ENCODE results near the gene PWWP2A.

Gene PWWP2A

GRCh38 chr5:160049099-160049498 lies 70.2 kb downstream of the PWWP2A start:
- Histone ChIP-seq H3K36me3 (ENCODE audit: control insufficient read depth, insufficient read depth, low read length) (no peaks in the 10 kb centered on the region), H3K9ac (no peak overlapping the region), H3K9me3 (ENCODE audit: control insufficient read depth, low read length) (no peaks in the 10 kb centered on the region), H3K4me1 (no peaks in the 10 kb centered on the region), H2AFZ (no peak overlapping the region), H3K27ac (no peak overlapping the region), H3K79me2 (no peaks in the 10 kb centered on the region), H3K4me2 (ENCODE audit: low read length) (no peak overlapping the region), H3K4me3 (ENCODE audit: low read depth, low read length) (no peak overlapping the region), H3K27me3 (ENCODE audit: control insufficient read depth, insufficient read depth, low read length) (no peaks in the 10 kb centered on the region)
- TF ChIP-seq, protein P1, sequence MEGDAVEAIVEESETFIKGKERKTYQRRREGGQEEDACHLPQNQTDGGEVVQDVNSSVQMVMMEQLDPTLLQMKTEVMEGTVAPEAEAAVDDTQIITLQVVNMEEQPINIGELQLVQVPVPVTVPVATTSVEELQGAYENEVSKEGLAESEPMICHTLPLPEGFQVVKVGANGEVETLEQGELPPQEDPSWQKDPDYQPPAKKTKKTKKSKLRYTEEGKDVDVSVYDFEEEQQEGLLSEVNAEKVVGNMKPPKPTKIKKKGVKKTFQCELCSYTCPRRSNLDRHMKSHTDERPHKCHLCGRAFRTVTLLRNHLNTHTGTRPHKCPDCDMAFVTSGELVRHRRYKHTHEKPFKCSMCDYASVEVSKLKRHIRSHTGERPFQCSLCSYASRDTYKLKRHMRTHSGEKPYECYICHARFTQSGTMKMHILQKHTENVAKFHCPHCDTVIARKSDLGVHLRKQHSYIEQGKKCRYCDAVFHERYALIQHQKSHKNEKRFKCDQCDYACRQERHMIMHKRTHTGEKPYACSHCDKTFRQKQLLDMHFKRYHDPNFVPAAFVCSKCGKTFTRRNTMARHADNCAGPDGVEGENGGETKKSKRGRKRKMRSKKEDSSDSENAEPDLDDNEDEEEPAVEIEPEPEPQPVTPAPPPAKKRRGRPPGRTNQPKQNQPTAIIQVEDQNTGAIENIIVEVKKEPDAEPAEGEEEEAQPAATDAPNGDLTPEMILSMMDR (IDR thresholded peaks at IDR 0.05) = no peak

DNA sequence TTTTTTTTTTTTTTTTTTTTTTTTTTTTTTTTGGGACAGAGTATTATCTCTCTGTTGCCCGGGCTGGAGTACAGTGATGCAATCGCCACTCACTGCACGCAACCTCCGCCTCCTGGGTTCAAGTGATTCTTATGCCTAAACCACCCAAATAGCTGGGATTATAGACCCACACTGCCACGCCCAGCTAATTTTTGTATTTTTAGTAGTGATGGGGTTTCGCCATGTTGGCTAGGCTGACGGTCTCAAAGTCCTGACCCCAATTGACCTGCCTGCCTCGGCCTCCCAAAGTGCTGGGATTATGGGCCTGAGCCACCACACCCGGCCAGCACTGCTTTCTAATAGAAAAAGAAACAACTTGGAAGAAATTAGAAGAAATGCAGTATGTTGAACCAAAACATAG lies 71.1 kb downstream of the PWWP2A start:
- Histone ChIP-seq H3K27ac (no peak overlapping the region), H3K9me3 (ENCODE audit: control insufficient read depth, low read length) (no peaks in the 10 kb centered on the region), H3K79me2 (no peaks in the 10 kb centered on the region), H3K4me3 (ENCODE audit: low read depth, low read length) (no peak overlapping the region), H2AFZ (no peak overlapping the region), H3K4me2 (ENCODE audit: low read length) (no peak overlapping the region), H3K27me3 (ENCODE audit: control insufficient read depth, insufficient read depth, low read length) (no peaks in the 10 kb centered on the region), H3K36me3 (ENCODE audit: control insufficient read depth, insufficient read depth, low read length) (no peaks in the 10 kb centered on the region), H3K4me1 (no peaks in the 10 kb centered on the region), H3K9ac (no peak overlapping the region)
- TF ChIP-seq, protein P1 (IDR thresholded peaks at IDR 0.05) = no peak

- Histone ChIP-seq H3K36me3 (ENCODE audit: control insufficient read depth, insufficient read depth, low read length) (no peaks in the 10 kb centered on the region), H3K9me3 (ENCODE audit: control insufficient read depth, low read length) (no peaks in the 10 kb centered on the region), H3K27ac (no peak overlapping the region), H3K9ac (no peak overlapping the region), H3K79me2 (no peaks in the 10 kb centered on the region), H3K4me1 (no peaks in the 10 kb centered on the region), H3K4me2 (ENCODE audit: low read length) (no peak overlapping the region), H3K27me3 (ENCODE audit: control insufficient read depth, insufficient read depth, low read length) (no peaks in the 10 kb centered on the region), H2AFZ (no peak overlapping the region), H3K4me3 (ENCODE audit: low read depth, low read length) (no peak overlapping the region)
- TF ChIP-seq, protein P1 (IDR thresholded peaks at IDR 0.05) = no peak
These were observed 71.8 kb downstream of the PWWP2A start for GRCh38 chr5:160047423-160047822.

- TF ChIP-seq, protein P1 (IDR thresholded peaks at IDR 0.05) = no peak
- Histone ChIP-seq H3K4me3 (ENCODE audit: low read depth, low read length) (no peak overlapping the region), H3K27me3 (ENCODE audit: control insufficient read depth, insufficient read depth, low read length) (no peaks in the 10 kb centered on the region), H2AFZ (no peak overlapping the region), H3K36me3 (ENCODE audit: control insufficient read depth, insufficient read depth, low read length) (no peaks in the 10 kb centered on the region), H3K9ac (no peak overlapping the region), H3K27ac (no peak overlapping the region), H3K9me3 (ENCODE audit: control insufficient read depth, low read length) (no peaks in the 10 kb centered on the region), H3K4me2 (ENCODE audit: low read length) (no peak overlapping the region), H3K4me1 (no peaks in the 10 kb centered on the region), H3K79me2 (no peaks in the 10 kb centered on the region)
These were observed 74.3 kb downstream of the PWWP2A start for GRCh38 chr5:160044967-160045366.

- Histone ChIP-seq H3K4me3 (ENCODE audit: low read depth, low read length) (no peak overlapping the region), H3K27ac (no peak overlapping the region), H3K27me3 (ENCODE audit: control insufficient read depth, insufficient read depth, low read length) (no peaks in the 10 kb centered on the region), H2AFZ (no peak overlapping the region), H3K9me3 (ENCODE audit: control insufficient read depth, low read length) (no peaks in the 10 kb centered on the region), H3K36me3 (ENCODE audit: control insufficient read depth, insufficient read depth, low read length) (no peaks in the 10 kb centered on the region), H3K4me1 (no peaks in the 10 kb centered on the region), H3K79me2 (no peaks in the 10 kb centered on the region), H3K9ac (no peak overlapping the region), H3K4me2 (ENCODE audit: low read length) (no peak overlapping the region)
- TF ChIP-seq, protein P1 (IDR thresholded peaks at IDR 0.05) = no peak
These were observed 74.9 kb downstream of the PWWP2A start for GRCh38 chr5:160044391-160044804.
